D721Med (cell line): ENCODE results near the gene ECHDC3.

Source experiments
- DNase-seq: peaks from one replicate; pipeline ENCODE4 v3.0.0; 2011; ENCODE audit warnings: low spot score; ENCODE audit not compliant: insufficient read length
- FAIRE-seq: peaks from 2 replicates; lab custom pipeline; 2011; peaks lifted over from hg19 to GRCh38; lab: Jason Lieb, UNC
- CTCF ChIP-seq: IDR thresholded peaks from 2 replicates; pipeline ENCODE4 v1.5.1; 2012; ENCODE audit warnings: mild to moderate bottlenecking, control low read depth; ENCODE audit not compliant: insufficient read depth; ENCODE audit errors: missing control alignments

ECHDC3 gene

DNA sequence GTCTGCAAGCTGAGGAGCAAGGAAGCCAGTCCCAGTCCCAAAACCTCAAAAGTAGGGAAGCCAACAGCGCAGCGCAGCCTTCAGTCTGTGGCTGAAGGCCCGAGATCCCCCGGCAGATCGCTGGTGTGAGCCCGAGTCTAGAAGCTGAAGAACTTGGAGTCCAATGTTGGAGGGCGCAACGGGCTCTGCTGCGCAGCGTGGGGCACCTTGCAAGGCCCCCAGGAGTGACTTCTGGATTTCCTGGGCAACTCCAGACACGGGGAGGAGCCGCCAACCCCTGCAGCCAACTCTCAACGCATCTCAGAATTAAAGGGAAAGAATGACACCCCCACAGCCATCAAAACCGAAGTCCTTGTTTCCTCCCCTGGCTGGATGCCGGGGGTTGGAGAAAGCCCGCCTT is 62.2 kb downstream of the ECHDC3 start:
- TF ChIP-seq CTCF: no peak
- no peak for DNase-seq
- FAIRE-seq: no peak

GRCh38 chr10:11805792-11806191 is 63.6 kb downstream of the ECHDC3 start:
- TF ChIP-seq CTCF: no peak
- DNase-seq (no peak), FAIRE-seq (no peak)

DNA sequence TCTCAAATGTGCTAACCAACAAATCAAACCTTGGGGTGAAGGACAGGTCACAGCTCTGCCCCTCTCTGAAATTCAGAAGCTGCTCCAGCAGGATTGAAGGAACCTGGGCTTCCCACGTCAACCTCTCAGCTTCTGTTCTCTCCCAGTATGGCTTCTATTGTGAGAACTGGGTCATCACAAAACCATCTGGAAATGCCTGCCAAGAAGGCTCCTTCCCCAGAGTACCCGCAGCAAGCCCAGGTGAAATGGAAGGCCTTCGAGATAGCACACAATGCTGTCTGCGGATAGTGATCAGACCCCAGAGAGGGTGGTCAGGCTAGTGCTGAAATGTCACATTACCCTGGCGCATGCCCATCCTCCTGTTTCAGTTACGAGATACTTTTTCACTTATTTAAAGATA is 64.5 kb downstream of the ECHDC3 start:
- TF ChIP-seq CTCF: no peak
- FAIRE-seq: no peak
- DNase-seq: no peak

DNA sequence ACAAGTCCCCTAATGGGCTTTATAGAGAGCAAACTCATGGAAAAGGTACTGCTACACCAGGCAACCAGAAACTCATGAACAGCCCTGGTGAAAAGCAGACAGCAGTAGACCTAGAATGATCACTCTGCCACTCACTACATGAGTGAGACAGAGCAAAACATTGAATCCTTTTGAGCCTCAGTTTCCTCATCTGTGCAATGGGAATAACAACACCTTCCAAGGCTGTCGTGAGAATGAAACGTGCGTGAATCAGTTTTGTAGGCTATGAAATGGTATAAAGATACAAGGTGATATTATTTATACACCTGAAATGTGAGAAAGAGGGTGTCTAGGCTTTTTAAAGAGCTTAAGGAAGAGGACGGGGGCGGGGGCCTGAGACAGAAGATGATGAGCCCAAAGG is 66.6 kb downstream of the ECHDC3 start:
- DNase-seq (no peak), FAIRE-seq (no peak)
- no peak for TF ChIP-seq CTCF

DNA sequence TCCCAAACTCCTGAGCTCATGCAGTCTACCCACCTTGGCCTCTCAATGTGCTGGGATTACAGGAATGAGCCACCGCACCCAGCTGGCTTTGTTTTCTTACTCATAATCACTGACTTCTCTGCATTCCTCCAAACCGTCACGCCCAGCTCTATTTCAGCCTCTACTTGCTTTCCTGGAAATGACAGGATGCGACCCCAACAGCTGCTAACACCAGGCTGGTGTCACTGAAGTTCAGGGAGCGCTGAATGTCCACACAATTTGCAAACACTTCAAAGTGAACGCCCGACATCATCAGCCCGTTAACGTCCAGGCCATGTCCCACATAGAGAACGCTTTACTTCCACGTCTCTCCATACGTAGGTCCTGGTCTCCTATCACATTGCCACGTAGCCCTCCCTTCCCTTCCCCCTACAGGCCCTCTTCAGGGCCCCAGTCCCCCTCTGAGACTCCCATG is 68.2 kb downstream of the ECHDC3 start:
- no peak for TF ChIP-seq CTCF
- DNase-seq: no peak
- no peak for FAIRE-seq

GRCh38 chr10:11810973-11811372 is 68.8 kb downstream of the ECHDC3 start:
- TF ChIP-seq CTCF: no peak
- FAIRE-seq: no peak

GRCh38 chr10:11813177-11813576 is 71.0 kb downstream of the ECHDC3 start:
- no peak for TF ChIP-seq CTCF
- DNase-seq (no peak), FAIRE-seq (no peak)

More at GRCh38 chr10:11810973-11811372, 68.8 kb downstream of the ECHDC3 start:
- no peak for DNase-seq
